Islet of Langerhans (tissue), 1 donor: Measurements from ENCODE around the gene C9orf78.

Experiments used
- FAIRE-seq: peaks from one replicate; lab custom pipeline; 2011; peaks lifted over from hg19 to GRCh38; lab: Jason Lieb, UNC

The C9orf78 gene, protein sequence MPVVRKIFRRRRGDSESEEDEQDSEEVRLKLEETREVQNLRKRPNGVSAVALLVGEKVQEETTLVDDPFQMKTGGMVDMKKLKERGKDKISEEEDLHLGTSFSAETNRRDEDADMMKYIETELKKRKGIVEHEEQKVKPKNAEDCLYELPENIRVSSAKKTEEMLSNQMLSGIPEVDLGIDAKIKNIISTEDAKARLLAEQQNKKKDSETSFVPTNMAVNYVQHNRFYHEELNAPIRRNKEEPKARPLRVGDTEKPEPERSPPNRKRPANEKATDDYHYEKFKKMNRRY

GRCh38 chr9:129835128-129835859 lies at the start of gene C9orf78, which contains the start of gene USP20:
TSS of gene C9orf78 (minus strand) at chr9:129835275. CDS start at chr9:129835221, 54 bp downstream.
TSS of gene USP20 (plus strand) at chr9:129835458. CDS start at chr9:129852556, 17,098 bp downstream.
- FAIRE-seq, result no peak

DNA sequence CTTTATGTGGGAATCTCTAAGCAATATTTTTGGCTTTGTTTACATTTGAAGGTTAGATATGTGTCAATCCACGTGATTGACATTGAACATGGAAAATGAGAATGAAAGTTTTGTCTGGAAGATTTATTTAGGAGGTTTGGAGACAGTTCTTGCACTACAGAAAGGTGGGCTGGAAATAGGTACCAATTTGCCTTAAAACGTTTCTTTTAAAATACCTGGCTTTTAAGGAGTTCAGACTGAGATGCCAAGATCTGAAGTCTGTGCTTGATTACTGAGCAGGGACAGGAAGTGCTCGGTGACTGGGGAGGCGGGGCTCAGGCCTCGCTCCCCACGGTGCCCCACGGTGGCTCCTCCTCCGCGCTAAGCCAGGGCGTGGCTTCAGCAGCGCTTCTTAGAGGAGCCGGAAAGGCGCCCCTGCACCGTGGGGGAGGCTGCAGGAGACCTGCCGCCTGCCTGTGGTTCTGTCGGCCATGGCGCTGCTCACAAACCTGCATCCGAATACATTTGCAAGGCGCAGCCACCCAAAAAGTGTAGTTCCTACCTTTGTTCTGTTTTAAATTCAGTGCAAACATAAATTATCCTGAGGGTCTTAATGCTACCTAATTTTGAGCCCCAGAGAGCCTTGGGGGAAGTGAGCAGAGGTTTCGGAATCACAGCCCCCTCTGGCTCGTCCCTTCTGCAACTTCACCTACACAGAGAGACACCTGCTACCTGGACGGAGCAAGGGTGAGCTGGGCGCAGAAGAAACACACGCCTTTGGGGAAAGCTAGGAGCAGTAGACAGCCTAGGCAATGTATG lies 49.3 kb upstream of the C9orf78 start:
- no peak for FAIRE-seq

DNA sequence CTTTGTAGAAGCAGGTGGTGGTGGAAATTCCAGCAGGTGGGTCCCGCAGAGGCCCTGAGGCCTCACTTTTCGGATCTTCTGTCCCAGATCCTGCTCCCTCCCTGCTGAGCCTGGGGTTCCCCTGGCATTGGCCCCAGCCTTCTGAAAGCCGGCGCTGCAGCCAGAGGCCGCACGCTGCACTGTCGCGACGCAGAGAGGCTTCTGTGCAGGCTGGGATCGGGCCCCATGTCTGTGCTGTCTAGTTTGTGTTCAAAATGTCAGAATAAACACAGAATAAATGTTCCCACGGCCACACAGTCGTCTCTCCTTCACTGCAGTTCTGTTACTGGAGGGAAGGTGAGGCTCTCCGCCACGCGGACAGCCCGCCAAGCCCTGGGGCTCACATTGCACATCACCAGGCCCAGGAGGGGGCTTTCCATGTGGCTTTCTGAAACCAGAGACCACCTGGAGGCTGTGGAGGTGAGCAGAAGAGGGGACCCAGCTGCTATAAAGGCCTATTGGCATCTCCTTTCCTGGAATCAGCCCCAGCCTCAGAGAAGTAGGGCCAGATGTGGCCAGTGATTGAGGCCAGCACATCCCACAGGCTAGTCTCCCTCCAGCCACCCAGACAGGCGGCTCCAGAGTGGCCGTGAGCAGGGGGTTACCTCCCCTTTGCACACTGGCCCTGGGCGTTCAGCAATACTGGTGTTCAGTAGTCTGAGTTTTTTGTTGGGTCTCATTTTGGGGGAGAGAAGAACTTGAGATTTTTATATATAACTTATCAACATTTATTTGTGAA lies 46.7 kb upstream of the C9orf78 start:
- FAIRE-seq, result no peak

DNA sequence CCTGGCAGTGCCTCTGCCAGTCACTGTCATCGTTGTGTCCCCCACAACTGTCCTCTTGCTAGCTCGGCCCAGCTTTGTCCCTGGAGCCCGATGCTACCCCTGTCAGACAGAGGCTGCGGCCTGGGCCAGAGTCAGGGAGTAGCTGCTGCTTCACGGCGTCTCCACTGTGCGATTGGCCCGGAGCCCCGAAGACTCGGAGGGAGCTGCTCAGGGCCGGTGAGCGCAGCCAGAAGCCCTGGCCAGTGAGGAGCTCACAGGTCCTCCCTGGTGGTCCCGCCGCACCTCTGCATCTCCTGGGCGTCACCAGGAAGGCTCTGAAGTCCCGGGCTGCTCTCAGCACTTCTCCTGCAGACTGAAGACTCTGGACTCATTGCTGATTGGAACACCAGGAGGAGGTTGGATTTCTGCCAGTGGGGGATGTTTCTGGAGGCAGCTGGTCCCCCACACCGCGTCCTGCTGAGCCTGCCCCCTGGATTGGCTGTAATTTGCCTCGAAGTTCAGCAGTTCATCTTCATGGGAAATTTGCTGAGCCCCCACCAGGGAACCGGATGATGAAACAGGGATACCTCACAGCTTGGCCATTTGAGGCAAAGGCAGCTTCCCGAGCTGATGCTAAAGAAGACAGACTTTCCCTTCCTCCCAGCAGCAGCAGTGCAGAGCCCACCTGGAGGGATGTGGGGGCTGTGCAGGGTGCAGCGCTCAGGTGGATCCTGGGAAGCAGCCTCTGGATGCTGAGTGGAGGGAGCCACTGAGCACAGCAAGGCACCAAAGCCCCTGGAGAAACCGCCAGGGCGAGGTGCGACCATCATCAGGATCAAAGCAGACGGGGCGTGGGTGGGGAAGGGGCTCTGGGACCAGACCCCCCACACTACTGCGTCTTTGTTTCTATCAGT lies 45.8 kb upstream of the C9orf78 start:
- no peak for FAIRE-seq

DNA sequence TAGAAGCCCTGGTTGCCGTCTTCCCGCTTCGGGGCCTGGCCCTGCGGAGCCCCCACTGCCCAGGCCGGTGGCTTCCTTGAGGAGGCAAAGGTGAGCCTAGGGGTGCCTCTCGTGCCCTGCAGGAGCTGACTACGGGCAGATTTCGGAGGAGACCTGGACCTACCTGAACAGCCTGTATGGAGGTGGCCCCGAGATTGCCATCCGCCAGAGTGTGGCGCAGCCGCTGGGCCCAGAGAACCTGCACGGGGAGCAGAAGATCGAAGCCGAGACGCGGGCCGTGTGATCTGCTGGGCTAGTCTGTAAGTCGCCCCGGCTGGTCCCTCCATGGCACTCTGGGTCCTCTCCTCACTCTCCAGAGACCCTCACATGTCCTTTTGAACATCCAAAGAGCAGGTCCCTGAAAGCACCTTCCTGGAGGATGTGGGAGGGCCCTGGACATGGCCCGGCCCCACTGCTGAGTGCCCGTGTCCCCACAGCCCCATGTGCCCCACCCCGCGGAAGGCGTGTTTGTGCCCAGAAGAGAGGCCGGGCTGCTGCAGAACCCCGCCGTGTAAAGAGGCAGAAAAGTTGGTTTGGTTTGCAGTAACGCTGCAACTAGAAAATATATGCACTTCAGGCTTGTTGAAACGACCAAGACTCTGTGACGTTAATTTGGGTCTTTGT lies 45.0 kb upstream of the C9orf78 start:
- no peak for FAIRE-seq

DNA sequence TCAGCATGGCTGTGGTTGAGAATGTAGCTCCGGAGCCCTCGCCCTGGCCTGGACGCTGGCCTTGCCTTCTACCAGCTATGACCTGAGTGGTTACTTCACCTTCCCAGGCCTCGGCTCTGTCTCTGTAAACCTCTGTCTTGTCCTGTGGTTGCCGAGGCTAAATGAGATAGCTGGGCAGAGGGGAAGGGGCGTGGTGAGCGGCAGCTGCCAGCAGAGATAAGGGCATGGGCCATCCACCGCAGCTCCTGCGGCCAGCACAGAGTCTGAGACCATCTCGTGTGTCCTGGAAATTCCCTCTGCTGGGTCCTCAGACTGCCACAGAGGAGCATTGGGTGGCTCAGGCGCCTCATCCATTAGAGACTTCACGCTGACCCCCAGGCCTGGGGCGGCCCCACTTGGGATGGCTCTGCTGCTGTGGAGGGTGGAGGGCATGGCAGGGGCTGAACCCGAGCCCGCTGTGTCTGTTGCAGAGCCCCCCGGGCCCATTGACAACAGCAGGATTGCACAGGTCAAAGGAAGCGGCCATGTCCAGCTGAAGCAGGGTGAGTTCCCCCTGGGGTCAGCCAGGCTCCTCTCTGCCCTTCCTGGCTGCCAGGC lies 44.1 kb upstream of the C9orf78 start:
- FAIRE-seq, result no peak

- FAIRE-seq, result no peak
Observed at GRCh38 chr9:129878291-129878690, 43.2 kb upstream of the C9orf78 start.

DNA sequence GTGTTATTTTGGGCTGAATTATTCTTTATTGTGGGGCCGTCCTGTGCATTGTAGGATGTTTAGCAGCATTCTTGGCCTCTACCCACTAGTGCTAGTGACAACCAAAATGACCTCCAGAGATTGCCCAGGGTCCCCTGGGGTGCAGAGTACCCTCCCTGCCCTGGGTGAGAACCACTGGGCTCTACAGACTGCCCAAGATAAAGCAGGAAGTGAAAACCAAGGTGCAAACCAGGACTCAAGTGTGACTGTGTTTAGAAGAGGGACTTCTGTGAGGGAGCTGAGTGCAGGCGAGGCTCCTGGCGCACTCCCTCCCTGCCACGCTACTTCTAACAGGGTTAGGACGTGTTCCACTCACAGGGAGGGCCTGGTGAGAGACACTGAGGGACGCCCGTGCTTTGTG lies 41.7 kb upstream of the C9orf78 start:
- no peak for FAIRE-seq

- FAIRE-seq, result no peak
Observed at GRCh38 chr9:129875687-129876395, 40.8 kb upstream of the C9orf78 start.

DNA sequence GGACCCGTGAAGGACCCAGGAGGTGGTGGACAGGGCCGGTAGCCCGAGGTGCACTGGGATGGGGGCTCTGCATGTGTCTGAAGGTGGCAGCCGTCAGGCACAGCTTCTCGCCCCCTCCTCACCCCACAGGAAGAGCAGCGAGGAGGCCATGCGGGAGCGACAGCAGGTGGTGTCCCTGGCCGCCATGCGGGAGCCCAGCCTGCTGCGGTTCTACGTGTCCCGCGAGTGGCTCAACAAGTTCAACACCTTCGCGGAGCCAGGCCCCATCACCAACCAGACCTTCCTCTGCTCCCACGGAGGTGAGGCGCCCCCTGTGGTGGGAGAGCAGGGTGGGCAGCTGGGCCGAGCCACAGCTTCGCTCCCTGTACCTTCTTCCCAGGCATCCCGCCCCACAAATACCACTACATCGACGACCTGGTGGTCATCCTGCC lies 40.1 kb upstream of the C9orf78 start:
- FAIRE-seq, result no peak

DNA sequence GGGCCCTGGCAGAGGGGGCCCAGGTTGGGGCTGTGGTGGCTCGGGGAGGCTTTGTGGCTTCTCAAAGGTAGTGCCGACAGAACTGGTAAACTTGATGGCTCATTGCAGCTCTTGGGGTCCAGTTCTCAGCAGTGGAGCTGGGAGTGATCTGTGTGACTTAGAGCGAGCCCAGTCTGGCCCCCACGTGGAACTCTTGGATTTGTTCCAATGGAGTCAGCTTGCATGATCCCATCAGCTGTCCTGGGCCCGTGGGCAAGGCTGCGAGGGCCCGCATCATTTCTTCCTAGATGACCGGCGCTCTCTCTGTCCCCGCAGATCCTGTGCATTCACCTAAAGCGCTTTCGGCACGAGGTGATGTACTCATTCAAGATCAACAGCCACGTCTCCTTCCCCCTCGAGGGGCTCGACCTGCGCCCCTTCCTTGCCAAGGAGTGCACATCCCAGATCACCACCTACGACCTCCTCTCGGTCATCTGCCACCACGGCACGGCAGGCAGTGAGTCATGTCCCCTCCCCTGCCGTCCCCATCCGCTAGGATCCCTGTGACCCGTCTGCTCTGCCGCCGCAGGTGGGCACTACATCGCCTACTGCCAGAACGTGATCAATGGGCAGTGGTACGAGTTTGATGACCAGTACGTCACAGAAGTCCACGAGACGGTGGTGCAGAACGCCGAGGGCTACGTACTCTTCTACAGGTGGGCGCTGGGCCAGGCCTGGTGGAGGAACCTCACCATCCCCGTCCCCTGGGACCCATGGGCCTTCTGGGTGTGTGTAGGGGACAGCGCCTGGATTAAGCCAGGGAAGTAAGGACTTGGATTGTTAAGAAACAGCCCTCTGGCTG lies 39.4 kb upstream of the C9orf78 start:
- FAIRE-seq, result no peak

- no peak for FAIRE-seq
Observed at GRCh38 chr9:129873563-129874190, 38.6 kb upstream of the C9orf78 start.

GRCh38 chr9:129871046-129871445 lies 36.0 kb upstream of the C9orf78 start:
- FAIRE-seq, result no peak

- FAIRE-seq, result no peak
Observed at GRCh38 chr9:129869585-129870501, 34.8 kb upstream of the C9orf78 start.

DNA sequence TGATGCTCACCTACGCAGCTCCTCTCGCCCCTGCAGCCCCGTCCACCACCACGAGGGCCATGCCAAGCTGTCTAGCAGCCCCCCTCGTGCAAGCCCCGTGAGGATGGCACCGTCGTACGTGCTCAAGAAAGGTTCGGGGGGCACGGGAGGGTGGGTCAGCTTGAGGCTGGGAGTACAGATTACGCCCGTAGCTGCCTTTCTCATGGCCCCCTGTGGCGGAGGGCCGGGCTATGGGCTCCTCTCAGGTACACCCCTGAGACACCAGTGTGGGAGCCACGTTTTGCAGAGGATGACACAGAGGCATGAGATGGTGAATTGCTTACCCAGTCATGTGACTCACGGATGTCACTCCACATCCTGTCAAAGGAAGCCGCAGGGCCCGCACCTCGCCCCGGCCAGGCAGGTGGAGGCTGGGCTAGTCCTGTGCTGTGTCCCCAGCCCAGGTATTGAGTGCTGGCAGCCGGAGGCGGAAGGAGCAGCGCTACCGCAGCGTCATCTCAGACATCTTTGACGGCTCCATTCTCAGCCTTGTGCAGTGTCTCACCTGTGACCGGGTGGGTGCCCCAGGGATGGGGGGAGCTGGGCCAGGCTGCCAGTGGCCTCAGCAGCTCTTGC lies 33.9 kb upstream of the C9orf78 start:
- no peak for FAIRE-seq
